Hepatocyte (in vitro differentiated cells): ENCODE data around the gene S100Z.

Source experiments
- EZH2 ChIP-seq: fragments of 200-600 bp; sonication (generic); IDR thresholded peaks from 2 replicates; pipeline ENCODE4 v1.6.1; 2016; ENCODE audit warnings: antibody characterized with exemption, mild to moderate bottlenecking, borderline replicate concordance
- TF ChIP-seq, protein P1 (sequence below): fragments of 200-600 bp; sonication (generic); IDR thresholded peaks from 2 replicates; pipeline ENCODE4 v1.5.1; 2016; ENCODE audit warnings: antibody characterized with exemption, mild to moderate bottlenecking; ENCODE audit not compliant: poor library complexity

DNA sequence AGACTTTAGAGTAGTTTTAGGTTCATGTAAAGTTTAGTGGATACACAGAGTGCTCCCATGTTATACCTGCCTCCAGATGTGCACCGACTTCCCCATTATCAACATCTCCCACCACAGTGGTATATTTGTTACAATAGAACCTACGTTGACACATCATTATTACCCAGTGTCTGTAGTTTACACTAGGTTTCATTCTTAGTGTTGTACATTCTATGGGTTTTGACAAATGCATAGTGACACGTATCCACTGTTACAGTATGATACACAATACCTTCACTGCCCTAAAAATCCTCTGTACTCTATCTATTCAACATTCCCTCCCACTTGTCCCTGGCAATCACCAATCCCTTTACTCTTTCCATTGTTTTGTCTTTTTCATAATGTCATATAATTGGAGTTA is 68.7 kb downstream of the S100Z start:
- TF ChIP-seq, protein P1, sequence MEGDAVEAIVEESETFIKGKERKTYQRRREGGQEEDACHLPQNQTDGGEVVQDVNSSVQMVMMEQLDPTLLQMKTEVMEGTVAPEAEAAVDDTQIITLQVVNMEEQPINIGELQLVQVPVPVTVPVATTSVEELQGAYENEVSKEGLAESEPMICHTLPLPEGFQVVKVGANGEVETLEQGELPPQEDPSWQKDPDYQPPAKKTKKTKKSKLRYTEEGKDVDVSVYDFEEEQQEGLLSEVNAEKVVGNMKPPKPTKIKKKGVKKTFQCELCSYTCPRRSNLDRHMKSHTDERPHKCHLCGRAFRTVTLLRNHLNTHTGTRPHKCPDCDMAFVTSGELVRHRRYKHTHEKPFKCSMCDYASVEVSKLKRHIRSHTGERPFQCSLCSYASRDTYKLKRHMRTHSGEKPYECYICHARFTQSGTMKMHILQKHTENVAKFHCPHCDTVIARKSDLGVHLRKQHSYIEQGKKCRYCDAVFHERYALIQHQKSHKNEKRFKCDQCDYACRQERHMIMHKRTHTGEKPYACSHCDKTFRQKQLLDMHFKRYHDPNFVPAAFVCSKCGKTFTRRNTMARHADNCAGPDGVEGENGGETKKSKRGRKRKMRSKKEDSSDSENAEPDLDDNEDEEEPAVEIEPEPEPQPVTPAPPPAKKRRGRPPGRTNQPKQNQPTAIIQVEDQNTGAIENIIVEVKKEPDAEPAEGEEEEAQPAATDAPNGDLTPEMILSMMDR, result no peak
- TF ChIP-seq EZH2, result no peak
